ENCODE results near the gene KIF25.

DNA sequence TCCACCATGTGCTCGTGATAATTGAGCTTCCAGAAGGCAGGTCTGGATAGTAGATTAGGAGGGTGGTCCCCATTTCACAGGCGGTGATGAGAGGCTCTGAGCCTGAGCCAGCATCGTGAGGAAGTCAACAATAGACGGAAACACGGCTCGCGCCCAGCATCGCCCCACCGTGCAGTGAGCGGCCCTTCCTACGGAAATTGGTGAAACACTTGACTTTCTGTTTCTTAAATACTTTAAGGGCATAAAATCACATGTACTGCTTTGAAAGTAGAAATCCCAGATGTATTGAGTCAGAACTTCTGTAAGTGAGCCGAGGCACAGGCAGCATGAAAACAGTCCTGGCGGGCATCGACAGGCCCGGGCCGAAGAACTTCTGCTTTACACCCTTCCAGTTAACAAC, 4.3 kb upstream of the KIF25 start:
- TF ChIP-seq PPARA (CRISPR knock-in tag; IDR thresholded peaks at IDR 0.05; ENCODE audit: borderline replicate concordance), result no peak
- no peak for TF ChIP-seq ARNTL (CRISPR knock-in tag; IDR thresholded peaks at IDR 0.05; ENCODE audit: borderline replicate concordance, low read depth)
- no peak for TF ChIP-seq ZNF70 (CRISPR knock-in tag; IDR thresholded peaks at IDR 0.05)
- TF ChIP-seq CSRNP3 (CRISPR knock-in tag; IDR thresholded peaks at IDR 0.05), result no peak
- TF ChIP-seq OSR1 (CRISPR knock-in tag; IDR thresholded peaks at IDR 0.05), result no peak
- TF ChIP-seq ZFP3 (CRISPR knock-in tag; IDR thresholded peaks at IDR 0.05), result no peak
- no peak for TF ChIP-seq RARB (CRISPR knock-in tag; IDR thresholded peaks at IDR 0.05)
- no peak for TF ChIP-seq PATZ1 (CRISPR knock-in tag; IDR thresholded peaks at IDR 0.05; ENCODE audit: borderline replicate concordance)
- TF ChIP-seq SNAI2 (CRISPR knock-in tag; IDR thresholded peaks at IDR 0.05), result no peak
- TF ChIP-seq TOX (CRISPR knock-in tag; IDR thresholded peaks at IDR 0.05; ENCODE audit: borderline replicate concordance), result no peak
